ENCODE results near the gene PGA3.

GRCh38 chr11:61172888-61173287, 30.4 kb upstream of the PGA3 start:
- TF ChIP-seq SUZ12 (IDR thresholded peaks at IDR 0.05; ENCODE audit: extremely low read depth, insufficient read depth, insufficient read length) (no peak), ZNF274 (IDR thresholded peaks at IDR 0.05; ENCODE audit: low read depth, low read length) (no peak), YY1 (IDR thresholded peaks at IDR 0.05; ENCODE audit: insufficient read depth, insufficient read length) (no peak)

All from NT2/D1 (cell line).